HG02610 (cell line): ENCODE measurements around the gene TARS2.

ENCODE experiments used
- ATAC-seq: cut with Tn5 transposase; IDR thresholded peaks from one replicate; pipeline ENCODE4 v1.9.1; 2021; ENCODE audit warnings: mild to moderate bottlenecking, moderate library complexity; ENCODE audit not compliant: unreplicated experiment

The TARS2 gene

DNA sequence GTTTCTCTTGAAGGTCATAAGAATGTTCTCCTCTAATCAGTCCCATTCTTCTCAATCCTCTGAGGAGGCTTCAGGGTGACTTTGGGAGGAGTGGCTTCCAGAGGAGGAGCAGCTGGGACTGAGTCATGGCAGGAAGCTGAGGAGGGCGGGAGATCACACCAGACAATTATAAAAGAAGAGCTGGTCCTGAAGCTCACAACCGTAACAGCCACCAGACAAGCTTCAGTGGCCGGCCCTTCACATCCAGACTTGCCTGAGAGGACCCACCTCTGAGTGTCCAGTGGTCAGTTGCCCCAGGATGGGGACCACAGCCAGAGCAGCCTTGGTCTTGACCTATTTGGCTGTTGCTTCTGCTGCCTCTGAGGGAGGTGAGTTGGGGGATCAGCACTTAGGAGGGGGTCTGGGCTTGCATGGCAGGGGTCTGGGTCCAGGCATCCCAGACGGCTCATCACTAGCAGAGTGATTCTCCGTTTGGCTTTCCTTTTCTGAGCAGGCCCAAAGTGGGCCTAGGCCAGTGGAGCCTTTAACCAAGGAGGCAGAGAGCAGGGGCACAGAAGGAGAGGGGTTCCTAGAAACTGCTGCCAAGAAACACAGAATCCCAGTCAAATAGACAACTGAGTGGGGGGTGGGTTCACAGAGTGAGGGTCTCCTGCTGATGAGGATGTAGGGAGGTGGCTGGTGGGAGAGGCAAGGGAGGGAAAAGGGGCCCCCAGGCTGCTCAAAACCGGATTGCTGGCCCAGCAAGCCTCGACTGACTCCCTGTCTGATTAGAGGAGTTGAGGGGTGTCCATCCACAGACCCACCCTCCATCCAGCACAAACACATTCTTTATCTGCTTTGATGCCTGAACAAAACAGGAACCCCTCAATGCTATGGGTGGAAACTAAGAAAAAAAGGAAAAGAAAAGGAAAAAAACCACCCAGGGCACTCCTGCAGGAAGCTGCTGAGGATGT is 21.0 kb downstream of the TARS2 start, which contains the start of gene ECM1:
Gene ECM1, plus strand, starts transcription at position 198 of the 953 bp plus-strand sequence. Its CDS starts 101 bp downstream, at position 299.
- no peak for ATAC-seq

GRCh38 chr1:150508982-150509381 is 21.8 kb downstream of the TARS2 start:
- ATAC-seq = no peak

DNA sequence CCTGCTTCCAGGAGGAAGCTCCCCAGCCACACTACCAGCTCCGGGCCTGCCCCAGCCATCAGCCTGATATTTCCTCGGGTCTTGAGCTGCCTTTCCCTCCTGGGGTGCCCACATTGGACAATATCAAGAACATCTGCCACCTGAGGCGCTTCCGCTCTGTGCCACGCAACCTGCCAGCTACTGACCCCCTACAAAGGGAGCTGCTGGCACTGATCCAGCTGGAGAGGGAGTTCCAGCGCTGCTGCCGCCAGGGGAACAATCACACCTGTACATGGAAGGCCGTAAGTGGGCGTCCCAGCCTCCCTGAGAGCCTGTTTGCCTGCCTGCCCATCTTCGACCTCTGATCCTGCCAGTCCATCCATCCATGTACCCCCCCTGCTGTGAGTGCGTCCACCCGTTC is 24.3 kb downstream of the TARS2 start:
- ATAC-seq = no peak

- no peak for ATAC-seq
These were observed 24.9 kb downstream of the TARS2 start for GRCh38 chr1:150511985-150512660.

DNA sequence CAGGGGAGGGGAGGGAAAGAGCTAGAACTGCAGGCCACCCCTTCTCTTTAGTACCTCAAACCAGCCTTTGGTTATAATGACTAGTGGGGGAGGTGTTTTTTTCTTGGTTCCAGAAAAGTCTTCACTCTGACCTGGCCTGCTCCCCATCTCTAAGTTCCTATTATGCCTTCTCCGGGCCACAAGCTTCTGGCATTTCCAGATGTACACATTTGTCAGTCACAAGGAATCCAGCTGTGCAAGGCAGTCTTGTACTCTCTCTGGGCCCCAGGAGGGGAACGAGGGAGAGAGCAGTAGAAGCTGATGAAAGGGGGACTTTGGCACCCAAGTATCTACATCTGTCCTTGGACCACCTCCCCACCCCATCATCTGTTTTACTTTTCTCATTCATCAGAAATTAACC is 25.6 kb downstream of the TARS2 start:
- no peak for ATAC-seq

DNA sequence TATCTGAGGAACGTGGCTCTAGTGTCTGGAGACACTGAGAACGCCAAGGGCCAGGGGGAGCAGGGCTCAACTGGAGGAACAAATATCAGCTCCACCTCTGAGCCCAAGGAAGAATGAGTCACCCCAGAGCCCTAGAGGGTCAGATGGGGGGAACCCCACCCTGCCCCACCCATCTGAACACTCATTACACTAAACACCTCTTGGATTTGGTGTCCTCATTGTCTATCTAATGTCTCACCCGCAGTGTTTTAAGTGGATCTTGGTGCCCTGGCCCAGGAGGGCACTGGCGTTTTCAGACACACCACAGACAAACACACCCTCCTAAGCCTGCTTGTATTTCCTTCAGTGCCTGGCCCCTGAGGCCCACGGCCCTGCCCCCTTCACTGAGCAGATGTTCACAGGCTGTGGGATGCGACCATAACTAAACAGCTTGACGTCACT is 26.2 kb downstream of the TARS2 start:
- ATAC-seq = no peak

- no peak for ATAC-seq
These were observed 27.0 kb downstream of the TARS2 start for GRCh38 chr1:150514260-150514659.

DNA sequence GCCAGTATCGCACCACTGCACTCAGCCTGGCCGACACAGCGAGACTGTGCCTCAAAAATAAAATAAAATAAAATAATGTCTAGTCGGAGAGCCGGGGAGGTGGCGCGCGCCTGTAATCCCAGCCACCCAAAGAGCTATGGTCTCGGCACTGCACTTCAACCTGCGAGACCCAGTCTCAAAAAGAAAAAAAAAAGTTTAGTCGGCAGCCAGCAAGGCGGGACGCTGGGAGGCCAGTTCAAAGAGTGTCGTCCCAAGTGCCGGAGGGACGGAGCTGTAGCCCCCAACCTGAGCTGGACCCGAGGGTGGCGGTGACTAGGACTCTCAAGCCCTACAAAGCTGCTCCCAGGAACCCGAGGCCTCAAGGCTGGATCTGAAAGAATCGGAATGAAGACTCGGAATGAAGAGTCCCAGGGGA is 27.7 kb downstream of the TARS2 start:
- no peak for ATAC-seq

- ATAC-seq = peak; percentile 97
These were observed 28.3 kb downstream of the TARS2 start, which contains the start of gene FALEC for GRCh38 chr1:150515328-150516049. Gene FALEC (plus strand): TSS chr1:150515752.

- no peak for ATAC-seq
These were observed 28.9 kb downstream of the TARS2 start for GRCh38 chr1:150516050-150516591.

- ATAC-seq = no peak
These were observed 29.4 kb downstream of the TARS2 start for GRCh38 chr1:150516616-150517015.

DNA sequence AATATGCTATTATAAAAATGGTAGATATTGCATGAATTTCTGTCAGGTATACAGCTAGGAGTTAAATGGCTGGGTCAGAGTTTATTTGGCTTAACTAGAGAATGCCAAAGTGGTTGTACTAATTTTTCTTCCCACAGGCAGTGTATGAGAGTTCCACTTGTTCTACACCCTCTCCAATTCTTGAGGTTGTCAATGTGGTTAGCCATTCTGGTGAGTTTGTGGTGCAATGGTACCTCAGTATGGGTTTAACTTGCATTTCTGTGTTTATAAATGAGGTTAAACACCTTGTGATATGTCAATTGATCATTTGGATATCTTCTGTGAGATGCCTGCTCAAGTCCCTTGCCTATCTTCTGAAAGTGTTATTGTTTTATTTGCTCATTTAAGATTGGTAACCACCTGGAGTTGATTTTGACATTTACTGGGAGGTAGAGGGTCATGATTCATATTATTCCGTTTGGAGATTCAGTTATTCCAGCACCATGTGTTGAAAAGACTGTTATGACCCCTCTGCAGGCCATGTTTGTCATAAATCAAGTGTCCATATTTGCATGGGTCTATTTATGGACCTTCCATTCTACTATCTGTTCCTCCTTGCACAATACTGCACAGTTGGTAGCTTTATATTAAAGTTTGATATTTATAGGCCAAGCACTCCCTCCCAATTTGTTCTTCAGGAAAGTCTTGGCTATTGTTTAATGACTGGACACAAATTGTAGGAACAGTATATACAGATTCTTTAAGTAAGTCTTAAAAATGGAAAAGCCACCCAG is 34.2 kb downstream of the TARS2 start:
- ATAC-seq = no peak

GRCh38 chr1:150525348-150525747 is 38.1 kb downstream of the TARS2 start:
- ATAC-seq = no peak

DNA sequence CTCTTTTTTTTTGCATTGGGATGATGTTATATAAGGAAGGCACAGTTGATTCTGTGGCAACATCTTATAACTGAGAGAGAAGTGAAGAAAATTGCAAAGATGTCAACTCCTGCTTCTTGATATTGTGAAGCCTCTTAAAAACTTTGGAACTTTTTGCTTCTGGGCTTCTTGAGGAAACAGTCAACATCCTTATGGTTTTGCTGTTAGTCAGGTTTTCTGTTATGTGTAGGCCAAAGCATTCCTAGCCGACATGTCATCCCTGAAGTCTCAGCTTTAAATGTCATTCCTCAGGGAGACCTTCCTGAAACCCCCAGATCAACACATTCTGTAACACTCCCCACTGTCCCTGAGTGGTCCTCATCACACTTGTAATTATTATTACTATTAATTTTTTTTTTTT is 41.0 kb downstream of the TARS2 start:
- no peak for ATAC-seq

- ATAC-seq = no peak
These were observed 41.8 kb downstream of the TARS2 start for GRCh38 chr1:150529017-150529416.

GRCh38 chr1:150530491-150531159 is 43.4 kb downstream of the TARS2 start:
- no peak for ATAC-seq

- ATAC-seq = no peak
These were observed 45.6 kb downstream of the TARS2 start for GRCh38 chr1:150532860-150533259.

DNA sequence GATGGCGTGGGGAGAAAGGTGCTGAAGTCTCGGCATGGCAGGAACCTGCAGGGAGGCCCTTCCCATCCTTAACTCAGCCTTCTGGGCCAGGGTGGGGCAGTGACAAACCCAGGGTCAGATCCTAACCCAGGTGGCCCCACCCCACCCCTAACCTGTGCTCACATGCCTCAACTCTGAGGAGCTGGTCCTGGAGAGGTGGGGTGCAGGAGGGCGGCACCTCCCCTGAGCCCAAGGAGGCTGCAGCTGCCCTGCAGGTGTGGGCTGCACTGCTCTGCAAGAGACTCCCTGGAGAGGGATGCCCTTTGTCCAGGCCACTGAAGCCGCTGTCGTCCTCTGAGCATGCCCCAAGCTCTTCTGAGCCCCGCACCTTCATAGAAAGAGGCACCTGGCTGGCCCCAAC is 46.8 kb downstream of the TARS2 start:
- no peak for ATAC-seq

GRCh38 chr1:150535511-150536287 is 48.5 kb downstream of the TARS2 start:
- no peak for ATAC-seq
